ENCODE measurements around the gene ADARB1.

ADARB1 gene

GRCh38 chr21:45095505-45095904, 21.1 kb downstream of the ADARB1 start:
- DNase-seq (ENCODE audit: low read depth), result no peak

- DNase-seq (ENCODE audit: low read depth), result no peak
These were observed 21.8 kb downstream of the ADARB1 start for GRCh38 chr21:45096217-45096616.

GRCh38 chr21:45097827-45098387, 23.5 kb downstream of the ADARB1 start:
- no peak for DNase-seq (ENCODE audit: low read depth)

- no peak for DNase-seq (ENCODE audit: low read depth)
These were observed 24.5 kb downstream of the ADARB1 start for GRCh38 chr21:45098867-45099266.

- DNase-seq (ENCODE audit: low read depth), result no peak
These were observed 25.2 kb downstream of the ADARB1 start for GRCh38 chr21:45099571-45099970.

GRCh38 chr21:45100866-45101265, 26.5 kb downstream of the ADARB1 start:
- DNase-seq (ENCODE audit: low read depth), result no peak

GRCh38 chr21:45102391-45102932, 28.1 kb downstream of the ADARB1 start:
- no peak for DNase-seq (ENCODE audit: low read depth)

GRCh38 chr21:45103971-45104520, 29.7 kb downstream of the ADARB1 start:
- DNase-seq (ENCODE audit: low read depth), result no peak

- DNase-seq (ENCODE audit: low read depth), result no peak
These were observed 30.2 kb downstream of the ADARB1 start for GRCh38 chr21:45104560-45104959.

GRCh38 chr21:45105906-45106485, 31.6 kb downstream of the ADARB1 start:
- no peak for DNase-seq (ENCODE audit: low read depth)

- no peak for DNase-seq (ENCODE audit: low read depth)
These were observed 33.8 kb downstream of the ADARB1 start for GRCh38 chr21:45108034-45108790.

GRCh38 chr21:45108808-45109781, 34.7 kb downstream of the ADARB1 start:
- no peak for DNase-seq (ENCODE audit: low read depth)

- no peak for DNase-seq (ENCODE audit: low read depth)
These were observed 35.6 kb downstream of the ADARB1 start for GRCh38 chr21:45109831-45110492.

GRCh38 chr21:45110873-45111624, 36.7 kb downstream of the ADARB1 start:
- DNase-seq (ENCODE audit: low read depth), result no peak

- no peak for DNase-seq (ENCODE audit: low read depth)
These were observed 37.3 kb downstream of the ADARB1 start for GRCh38 chr21:45111703-45112102.

GRCh38 chr21:45112371-45112770, 38.0 kb downstream of the ADARB1 start:
- no peak for DNase-seq (ENCODE audit: low read depth)

GRCh38 chr21:45113543-45113942, 39.2 kb downstream of the ADARB1 start:
- DNase-seq (ENCODE audit: low read depth), result no peak

- DNase-seq (ENCODE audit: low read depth), result no peak
These were observed 39.7 kb downstream of the ADARB1 start for GRCh38 chr21:45114072-45114471.

GRCh38 chr21:45114475-45114874, 40.1 kb downstream of the ADARB1 start:
- DNase-seq (ENCODE audit: low read depth), result no peak

GRCh38 chr21:45115141-45115540, 40.8 kb downstream of the ADARB1 start:
- DNase-seq (ENCODE audit: low read depth), result no peak
